Transverse colon (tissue), 4 donors: ENCODE data around the gene VPS13A.

Source experiments
- CTCF ChIP-seq, 5 experiments: fragments of 200-600 bp in 3 of 5; fragments of 450-650 bp in 2 of 5; sonication (generic) in 3 of 5; IDR thresholded peaks; 1 replicate in 2 of 5; 2 replicates in 3 of 5; pipeline ENCODE4 v1.5.1; 2016 to 2017; ENCODE audit warnings: antibody characterized with exemption in 5 of 5, inconsistent platforms in 3 of 5, mild to moderate bottlenecking in 2 of 5, moderate library complexity in 1 of 5
- POLR2AphosphoS5 ChIP-seq, 3 donors: sonication (generic); formaldehyde crosslinking; IDR thresholded peaks; one replicate each; pipeline ENCODE4 v1.6.1; 2016; ENCODE audit warnings: antibody characterized with exemption in 3 of 3

DNA sequence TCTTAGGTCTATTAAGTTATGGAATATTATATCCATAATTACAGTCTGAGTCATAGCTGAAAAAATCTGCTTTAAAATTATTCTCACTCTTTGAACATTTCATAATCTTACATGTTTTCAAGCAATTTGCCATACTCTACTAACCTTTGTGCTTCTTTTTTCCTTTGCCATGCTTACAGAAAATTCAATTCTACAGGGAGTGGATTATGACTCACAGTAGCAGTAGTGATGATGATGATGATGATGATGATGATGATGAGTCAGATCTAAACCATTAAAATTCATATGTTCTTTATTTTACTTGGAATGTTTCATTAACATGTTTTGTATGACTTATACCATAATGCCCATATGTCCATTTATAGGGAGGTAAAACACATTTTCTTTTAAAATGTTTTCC, 207.1 kb downstream of the VPS13A start:
- TF ChIP-seq CTCF (IDR thresholded peaks at IDR 0.05) (no peak), POLR2AphosphoS5 (IDR thresholded peaks at IDR 0.05) (no peak)
